ENCODE data around the gene AURKA.

Gene AURKA
- 3.8 to 7.7 reads per million in 2 experiments for total RNA-seq

- peak; percentile 99 for DNase-seq (ENCODE audit: low read depth)
These were observed at the start of gene AURKA, which contains the start of gene CSTF1 for GRCh38 chr20:56392132-56392880. Gene AURKA, minus strand, starts transcription at chr20:56392215. Its CDS starts 4,018 bp downstream, at chr20:56388197. Gene CSTF1, plus strand, starts transcription at chr20:56392645. Its CDS starts 2,908 bp downstream, at chr20:56395553.

- peak; percentile 8 for DNase-seq (ENCODE audit: low read depth)
These were observed 48.5 kb upstream of the AURKA start for GRCh38 chr20:56440346-56441007.

- DNase-seq (ENCODE audit: low read depth), result no peak
These were observed 47.8 kb upstream of the AURKA start for GRCh38 chr20:56439771-56440291.

- DNase-seq (ENCODE audit: low read depth), result no peak
These were observed 46.3 kb upstream of the AURKA start for GRCh38 chr20:56438284-56438683.

GRCh38 chr20:56437196-56437960 lies 45.4 kb upstream of the AURKA start:
- no peak for DNase-seq (ENCODE audit: low read depth)

- DNase-seq (ENCODE audit: low read depth), result no peak
These were observed 41.9 kb upstream of the AURKA start for GRCh38 chr20:56433880-56434255.

GRCh38 chr20:56433221-56433879 lies 41.3 kb upstream of the AURKA start:
- DNase-seq (ENCODE audit: low read depth), result no peak

GRCh38 chr20:56431471-56431870 lies 39.5 kb upstream of the AURKA start:
- DNase-seq (ENCODE audit: low read depth), result no peak

- DNase-seq (ENCODE audit: low read depth), result no peak
These were observed 38.9 kb upstream of the AURKA start for GRCh38 chr20:56430957-56431356.

- DNase-seq (ENCODE audit: low read depth), result no peak
These were observed 38.4 kb upstream of the AURKA start for GRCh38 chr20:56430461-56430860.

GRCh38 chr20:56429941-56430340 lies 37.9 kb upstream of the AURKA start:
- no peak for DNase-seq (ENCODE audit: low read depth)

GRCh38 chr20:56429502-56429901 lies 37.5 kb upstream of the AURKA start:
- no peak for DNase-seq (ENCODE audit: low read depth)

GRCh38 chr20:56428881-56429280 lies 36.9 kb upstream of the AURKA start:
- no peak for DNase-seq (ENCODE audit: low read depth)

GRCh38 chr20:56428410-56428809 lies 36.4 kb upstream of the AURKA start:
- DNase-seq (ENCODE audit: low read depth), result no peak

- no peak for DNase-seq (ENCODE audit: low read depth)
These were observed 35.8 kb upstream of the AURKA start for GRCh38 chr20:56427797-56428196.

GRCh38 chr20:56426926-56427325 lies 34.9 kb upstream of the AURKA start:
- DNase-seq (ENCODE audit: low read depth), result no peak

GRCh38 chr20:56426026-56426425 lies 34.0 kb upstream of the AURKA start:
- DNase-seq (ENCODE audit: low read depth), result no peak

GRCh38 chr20:56424931-56425330 lies 32.9 kb upstream of the AURKA start:
- no peak for DNase-seq (ENCODE audit: low read depth)

GRCh38 chr20:56423886-56424285 lies 31.9 kb upstream of the AURKA start:
- no peak for DNase-seq (ENCODE audit: low read depth)

- no peak for DNase-seq (ENCODE audit: low read depth)
These were observed 31.2 kb upstream of the AURKA start for GRCh38 chr20:56423211-56423610.

- DNase-seq (ENCODE audit: low read depth), result no peak
These were observed 30.8 kb upstream of the AURKA start for GRCh38 chr20:56422824-56423189.

Measured in T follicular helper cell (primary cell).